Tibial nerve (tissue), 4 donors: ENCODE data around the gene NOSTRIN. TPM values are rescaled to one million over a fixed set of nuclear protein-coding genes. Genes with fewer than 3 reads are reported as not detected.
"Not testable (repeated sequence)": the region's sequence is repeated elsewhere in the genome, so short reads cannot be mapped to it uniquely, and the experiment has no call there.

Source experiments
- DNase-seq, 2 donors: peaks; one replicate each; pipeline ENCODE4 v3.0.0-alpha.2; 2019; ENCODE audit warnings: low spot score in 2 of 2
- H3K27ac ChIP-seq, 4 donors: fragments of 200-600 bp; sonication (generic) in 3 of 4; one replicate each; pipeline ENCODE4 v1.5.1; 2017 to 2019; ENCODE audit warnings: mild to moderate bottlenecking in 1 of 4
- H3K27me3 ChIP-seq, 2 donors: fragments of 200-600 bp; sonication (generic) in 1 of 2; one replicate each; pipeline versions ENCODE4 v1.5.1 to v1.6.0; 2017 to 2019
- H3K36me3 ChIP-seq, 3 donors: fragments of 200-600 bp; sonication (generic); one replicate each; pipeline ENCODE4 v1.5.1; 2018 to 2019
- H3K4me1 ChIP-seq, 4 donors: fragments of 200-600 bp; sonication (generic) in 3 of 4; one replicate each; pipeline ENCODE4 v1.5.1; 2017 to 2019
- H3K4me3 ChIP-seq, 4 donors: fragments of 200-600 bp; sonication (generic) in 3 of 4; one replicate each; pipeline ENCODE4 v1.5.1; 2017 to 2019; ENCODE audit warnings: mild to moderate bottlenecking in 1 of 4, moderate library complexity in 1 of 4
- H3K9me3 ChIP-seq, 4 donors: fragments of 200-600 bp; sonication (generic) in 3 of 4; one replicate each; pipeline ENCODE4 v1.5.1; 2017 to 2019
- EP300 ChIP-seq, 2 donors: sonication (generic); formaldehyde crosslinking; IDR thresholded peaks; one replicate each; pipeline ENCODE4 v1.6.1; 2017; ENCODE audit warnings: antibody characterized with exemption in 2 of 2, mild to moderate bottlenecking in 1 of 2
- POLR2A ChIP-seq, 2 donors: fragments of 450-650 bp; IDR thresholded peaks; one replicate each; pipeline ENCODE4 v1.6.1; 2017; ENCODE audit warnings: antibody characterized with exemption in 2 of 2, mild to moderate bottlenecking in 2 of 2, moderate library complexity in 2 of 2
- WGBS, 2 donors: methylation state at CpG; one replicate each; pipeline ENCODE4 v1.1.5; 2018; 5-methylcytosine and 5-hydroxymethylcytosine counted together
- total RNA-seq, 4 donors: library from RNA; depleted of rRNA; stranded (reverse); fragments of >200 nt; gene quantifications; one replicate each; pipeline ENCODE4 v1.1.0, GENCODE V29; 2016
- TF ChIP-seq, protein P1 (sequence below), 5 experiments: fragments of 200-600 bp in 3 of 5; fragments of 450-650 bp in 2 of 5; sonication (generic) in 3 of 5; IDR thresholded peaks; one replicate each; pipeline ENCODE4 v1.5.1; 2016 to 2019; ENCODE audit warnings: antibody characterized with exemption in 5 of 5, mild to moderate bottlenecking in 3 of 5, moderate library complexity in 2 of 5

The NOSTRIN gene
- total RNA-seq, 4 donors from 2014 or later: 6.3 to 42.4 (median 24.4) TPM

DNA sequence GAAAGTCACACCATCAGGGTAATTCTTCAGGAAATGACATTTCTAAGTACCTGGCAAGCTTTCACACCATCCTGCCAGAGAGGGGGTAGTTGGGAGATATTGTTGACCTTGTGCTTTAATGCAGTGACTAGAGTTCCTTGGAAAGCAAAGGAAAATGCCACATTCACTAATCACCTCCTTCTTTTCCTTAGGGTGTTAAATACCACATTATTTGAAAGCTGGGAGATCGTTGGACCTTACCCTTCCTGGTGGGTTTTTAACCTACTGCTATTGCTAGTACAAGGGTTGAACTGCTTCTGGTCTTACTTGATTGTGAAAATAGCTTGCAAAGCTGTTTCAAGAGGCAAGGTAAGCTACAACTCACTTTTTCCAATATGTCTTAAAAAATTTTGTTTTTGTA is 37.0 kb upstream of the NOSTRIN start:
- no peaks in the 10 kb centered on the region for H3K4me1 ChIP-seq
- no peaks in the 10 kb centered on the region for H3K27me3 ChIP-seq
- H3K4me3 ChIP-seq: no peak overlapping the region
- 85% methylated on average over 1 of the region's 1 CpG for WGBS, 2 donors
- TF ChIP-seq POLR2A (IDR thresholded peaks at IDR 0.05): no peak
- no peak for TF ChIP-seq EP300 (IDR thresholded peaks at IDR 0.05)
- TF ChIP-seq, protein P1, sequence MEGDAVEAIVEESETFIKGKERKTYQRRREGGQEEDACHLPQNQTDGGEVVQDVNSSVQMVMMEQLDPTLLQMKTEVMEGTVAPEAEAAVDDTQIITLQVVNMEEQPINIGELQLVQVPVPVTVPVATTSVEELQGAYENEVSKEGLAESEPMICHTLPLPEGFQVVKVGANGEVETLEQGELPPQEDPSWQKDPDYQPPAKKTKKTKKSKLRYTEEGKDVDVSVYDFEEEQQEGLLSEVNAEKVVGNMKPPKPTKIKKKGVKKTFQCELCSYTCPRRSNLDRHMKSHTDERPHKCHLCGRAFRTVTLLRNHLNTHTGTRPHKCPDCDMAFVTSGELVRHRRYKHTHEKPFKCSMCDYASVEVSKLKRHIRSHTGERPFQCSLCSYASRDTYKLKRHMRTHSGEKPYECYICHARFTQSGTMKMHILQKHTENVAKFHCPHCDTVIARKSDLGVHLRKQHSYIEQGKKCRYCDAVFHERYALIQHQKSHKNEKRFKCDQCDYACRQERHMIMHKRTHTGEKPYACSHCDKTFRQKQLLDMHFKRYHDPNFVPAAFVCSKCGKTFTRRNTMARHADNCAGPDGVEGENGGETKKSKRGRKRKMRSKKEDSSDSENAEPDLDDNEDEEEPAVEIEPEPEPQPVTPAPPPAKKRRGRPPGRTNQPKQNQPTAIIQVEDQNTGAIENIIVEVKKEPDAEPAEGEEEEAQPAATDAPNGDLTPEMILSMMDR (IDR thresholded peaks at IDR 0.05): no peak
- no peaks in the 10 kb centered on the region for H3K9me3 ChIP-seq
- H3K36me3 ChIP-seq: peaks cover 0 to 18% (median 0%) of the 10 kb centered on the region in 3 donors
- no peak overlapping the region for H3K27ac ChIP-seq
- no peak for DNase-seq

DNA sequence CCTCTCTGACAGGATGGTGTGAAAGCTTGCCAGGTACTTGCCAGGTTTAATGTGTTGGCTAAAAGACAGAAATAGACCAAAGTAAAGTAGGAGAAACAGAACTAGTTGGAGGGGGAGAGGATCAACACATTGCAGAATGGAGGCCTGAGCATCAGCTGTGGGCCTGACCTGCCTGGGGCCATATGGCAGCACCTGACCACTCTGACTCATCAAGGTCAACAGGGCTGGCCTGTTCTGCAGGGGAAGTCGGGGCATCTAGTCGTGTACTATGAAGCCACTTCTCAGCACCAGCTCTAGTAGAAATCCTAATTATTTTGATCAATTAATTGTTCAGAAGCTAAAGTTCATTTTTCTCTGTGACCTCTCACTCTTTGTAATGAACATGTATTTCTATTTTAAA is 35.8 kb upstream of the NOSTRIN start:
- Histone ChIP-seq H3K4me3 (no peak overlapping the region), H3K9me3 (no peaks in the 10 kb centered on the region), H3K4me1 (no peaks in the 10 kb centered on the region), H3K36me3 (peaks cover 0 to 18% (median 0%) of the 10 kb centered on the region in 3 donors), H3K27me3 (no peaks in the 10 kb centered on the region), H3K27ac (no peak overlapping the region)
- WGBS, 2 donors: 62 to 82% methylated on average over 2 of the region's 2 CpGs
- TF ChIP-seq EP300 (IDR thresholded peaks at IDR 0.05): no peak
- TF ChIP-seq, protein P1 (IDR thresholded peaks at IDR 0.05): no peak
- TF ChIP-seq POLR2A (IDR thresholded peaks at IDR 0.05): no peak
- no peak for DNase-seq

DNA sequence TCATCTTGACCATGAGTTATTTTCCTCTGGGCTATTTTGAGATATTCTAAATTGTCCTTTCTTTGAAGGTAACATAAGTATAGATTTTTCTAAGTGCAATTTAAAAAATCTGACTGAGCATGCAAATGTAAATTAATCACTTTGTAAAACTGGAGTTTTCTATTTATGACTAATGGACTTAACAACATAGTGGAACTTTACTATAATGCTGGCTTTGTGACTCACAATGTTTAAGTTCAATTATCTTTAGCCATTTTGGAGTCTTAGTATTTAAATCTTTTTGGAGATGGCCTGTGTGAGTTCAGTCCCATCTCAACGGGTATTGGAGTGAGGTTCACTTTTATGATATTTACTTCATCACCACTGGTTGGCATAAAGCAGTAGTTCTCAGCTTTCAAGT is 35.2 kb upstream of the NOSTRIN start:
- Histone ChIP-seq H3K4me3 (no peak overlapping the region), H3K27me3 (no peaks in the 10 kb centered on the region), H3K9me3 (no peaks in the 10 kb centered on the region), H3K4me1 (no peaks in the 10 kb centered on the region), H3K27ac (no peak overlapping the region), H3K36me3 (peaks cover 0 to 18% (median 0%) of the 10 kb centered on the region in 3 donors)
- DNase-seq: no peak
- no peak for TF ChIP-seq EP300 (IDR thresholded peaks at IDR 0.05)
- no peak for TF ChIP-seq POLR2A (IDR thresholded peaks at IDR 0.05)
- TF ChIP-seq, protein P1 (IDR thresholded peaks at IDR 0.05): no peak
- 57 to 61% methylated on average over 1 of the region's 1 CpG for WGBS, 2 donors

DNA sequence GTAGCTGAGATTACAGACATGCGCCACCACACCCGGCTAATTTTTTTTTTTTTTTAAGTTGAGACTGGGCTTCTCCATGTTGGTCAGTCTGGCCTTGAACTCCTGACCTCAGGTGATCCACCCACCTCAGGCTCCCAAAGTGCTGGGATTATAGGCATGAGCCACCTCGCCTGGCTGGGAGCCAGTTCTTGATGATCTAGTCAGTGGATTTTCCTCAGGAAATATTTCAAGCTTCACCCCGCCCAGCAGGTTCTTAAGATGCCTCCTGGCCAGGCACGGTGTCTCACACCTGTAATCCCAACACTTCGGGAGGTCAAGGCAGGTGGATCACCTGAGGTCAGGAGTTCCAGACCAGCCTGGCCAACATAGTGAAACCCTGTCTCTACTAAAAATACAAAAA is 34.1 kb upstream of the NOSTRIN start:
- H3K27ac ChIP-seq, DNase-seq, H3K9me3 ChIP-seq, H3K4me1 ChIP-seq, H3K27me3 ChIP-seq, H3K4me3 ChIP-seq: not testable (repeated sequence)
- WGBS, 2 donors: 92 to 99% methylated on average over 6 of the region's 6 CpGs
- peaks cover 0 to 19% (median 0%) of the 10 kb centered on the region in 3 donors for H3K36me3 ChIP-seq

DNA sequence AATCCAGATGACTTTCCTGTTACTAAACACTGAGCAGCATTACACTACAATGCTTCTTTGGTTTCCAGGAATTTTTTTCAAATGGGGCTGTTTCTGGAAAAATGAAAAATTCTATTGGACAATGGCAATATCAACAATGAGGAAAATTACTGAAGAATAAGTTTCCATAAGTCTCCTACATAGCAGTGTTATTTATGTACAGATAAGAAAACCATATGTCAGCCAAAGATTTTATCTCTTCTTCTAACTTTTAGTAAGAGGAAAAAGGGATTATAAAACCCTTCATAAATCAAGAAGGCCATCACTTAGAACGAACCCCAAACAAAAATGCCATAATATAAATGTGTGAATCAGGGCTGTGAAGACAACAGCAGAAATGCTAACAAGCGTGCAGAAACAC is 31.6 kb upstream of the NOSTRIN start:
- no peak for DNase-seq
- peaks cover 0 to 2% (median 0%) of the 10 kb centered on the region in 4 donors for H3K9me3 ChIP-seq
- TF ChIP-seq POLR2A (IDR thresholded peaks at IDR 0.05): no peak
- no peak for TF ChIP-seq EP300 (IDR thresholded peaks at IDR 0.05)
- TF ChIP-seq, protein P1 (IDR thresholded peaks at IDR 0.05): no peak
- WGBS, 2 donors: 65% methylated on average over 2 of the region's 2 CpGs
- no peak overlapping the region for H3K4me3 ChIP-seq
- H3K4me1 ChIP-seq: no peaks in the 10 kb centered on the region
- peaks cover 0 to 23% (median 0%) of the 10 kb centered on the region in 3 donors for H3K36me3 ChIP-seq
- no peak overlapping the region for H3K27ac ChIP-seq
- H3K27me3 ChIP-seq: no peaks in the 10 kb centered on the region

DNA sequence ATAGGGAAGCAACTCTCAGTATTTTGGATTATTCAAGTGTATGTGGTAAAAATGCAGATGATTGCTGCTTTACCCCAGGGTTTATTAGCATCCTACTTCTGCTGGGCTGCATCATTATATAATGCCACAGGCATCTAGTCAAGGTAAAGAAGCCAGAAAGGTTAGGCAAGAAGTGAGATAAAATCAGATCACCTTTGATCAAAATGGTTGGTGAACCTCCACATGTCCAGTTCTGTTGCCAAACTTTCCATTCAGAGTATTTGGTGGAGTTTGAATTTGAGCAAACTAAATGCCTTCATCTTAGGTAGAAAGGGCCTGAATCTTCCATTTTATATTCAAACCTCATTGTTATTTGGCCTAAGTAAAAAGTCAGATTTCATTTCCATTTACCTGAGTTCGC is 29.7 kb upstream of the NOSTRIN start:
- H3K27me3 ChIP-seq: no peaks in the 10 kb centered on the region
- no peaks in the 10 kb centered on the region for H3K4me1 ChIP-seq
- WGBS, 2 donors: 100% methylated on average over 1 of the region's 1 CpG
- no peak overlapping the region for H3K4me3 ChIP-seq
- TF ChIP-seq, protein P1 (IDR thresholded peaks at IDR 0.05): no peak
- no peak for TF ChIP-seq POLR2A (IDR thresholded peaks at IDR 0.05)
- TF ChIP-seq EP300 (IDR thresholded peaks at IDR 0.05): no peak
- no peak overlapping the region for H3K27ac ChIP-seq
- peaks cover 0 to 18% (median 0%) of the 10 kb centered on the region in 4 donors for H3K9me3 ChIP-seq
- H3K36me3 ChIP-seq: peaks cover 0 to 16% (median 0%) of the 10 kb centered on the region in 3 donors
- no peak for DNase-seq
